GM21619 (cell line): Measurements from ENCODE around the gene RGS7.
"Not testable (repeated sequence)": the region's sequence is repeated elsewhere in the genome, so short reads cannot be mapped to it uniquely, and the experiment has no call there.

Experiments used
- ATAC-seq: cut with Tn5 transposase; IDR thresholded peaks from one replicate; pipeline ENCODE4 v1.9.1; 2021; ENCODE audit not compliant: unreplicated experiment

RGS7 gene

GRCh38 chr1:240802271-240802670, 554.7 kb downstream of the RGS7 start:
- ATAC-seq: no peak

DNA sequence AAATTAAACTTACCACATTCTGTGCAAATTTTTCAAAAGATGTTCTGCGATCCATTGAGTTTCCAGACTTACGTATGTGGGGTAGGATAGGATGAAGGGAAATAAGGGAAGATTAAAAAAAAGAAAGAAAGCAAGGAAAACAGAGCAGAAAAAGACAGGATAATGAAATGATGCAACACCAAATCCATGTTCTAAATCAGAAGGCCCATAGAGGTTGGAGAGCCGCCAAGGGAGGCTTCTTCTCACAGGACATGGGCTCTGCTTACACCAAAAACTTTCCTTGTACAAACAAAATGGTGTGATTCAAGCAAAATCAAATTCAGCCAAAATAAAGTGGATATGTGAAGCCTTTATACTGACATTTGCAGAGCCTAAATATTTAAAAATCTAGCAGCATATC, 555.6 kb downstream of the RGS7 start:
- no peak for ATAC-seq

GRCh38 chr1:240800291-240800690, 556.7 kb downstream of the RGS7 start:
- no peak for ATAC-seq

DNA sequence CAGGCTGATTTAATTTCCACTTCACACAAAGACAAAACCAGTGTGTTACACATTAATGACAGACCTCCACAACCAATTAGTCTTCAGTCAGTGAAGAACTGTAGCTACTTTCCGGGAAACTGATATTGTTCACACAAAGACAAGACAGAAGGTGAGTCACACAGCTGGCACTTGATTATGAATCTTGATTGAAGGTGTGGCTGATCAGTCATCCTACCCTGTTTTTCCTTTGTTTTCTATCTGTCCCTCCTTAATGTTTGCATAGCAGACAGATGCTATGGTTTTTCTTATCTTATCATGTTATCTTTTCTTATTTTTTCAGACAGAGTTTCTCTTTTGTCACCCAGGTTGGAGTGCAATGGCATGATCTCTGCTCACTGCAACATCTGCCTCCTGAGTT, 560.0 kb downstream of the RGS7 start:
- no peak for ATAC-seq

DNA sequence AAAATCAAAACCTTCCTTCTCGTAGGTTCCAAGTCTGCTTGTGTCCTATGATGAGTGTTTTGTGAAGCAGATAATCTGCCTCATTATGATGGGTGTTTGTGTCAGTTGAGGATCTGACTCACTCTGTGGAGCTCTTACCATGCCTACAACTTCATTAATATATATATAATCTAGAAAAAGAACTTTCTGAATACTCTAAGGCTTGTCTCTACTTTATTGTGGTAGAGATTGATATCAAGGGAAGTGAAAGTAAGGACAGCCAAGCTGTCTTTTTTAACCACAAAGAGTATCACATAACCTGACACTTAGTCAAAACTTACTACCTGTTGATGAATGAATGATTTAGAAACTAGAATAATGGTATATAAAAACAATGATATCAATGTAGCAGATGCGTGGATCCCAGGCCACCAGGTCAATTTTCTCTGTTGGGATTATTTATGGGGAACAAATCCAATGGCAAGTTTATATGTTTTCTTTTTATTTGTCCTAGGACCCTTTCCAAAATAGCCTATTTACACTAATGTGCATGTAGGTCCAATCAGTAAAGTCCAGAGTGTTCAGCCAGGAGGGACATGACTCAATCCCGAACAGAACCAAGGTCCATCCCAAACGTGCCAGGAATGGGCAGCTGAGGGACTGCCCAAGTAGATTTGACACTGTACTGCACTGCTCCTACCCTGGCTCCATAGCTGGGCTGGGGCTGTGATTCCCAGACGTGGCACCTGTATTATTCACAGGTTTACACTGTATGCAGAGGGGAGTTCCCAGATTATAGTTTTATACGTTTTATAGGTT, 562.8 kb downstream of the RGS7 start:
- peak; percentile 85 for ATAC-seq

DNA sequence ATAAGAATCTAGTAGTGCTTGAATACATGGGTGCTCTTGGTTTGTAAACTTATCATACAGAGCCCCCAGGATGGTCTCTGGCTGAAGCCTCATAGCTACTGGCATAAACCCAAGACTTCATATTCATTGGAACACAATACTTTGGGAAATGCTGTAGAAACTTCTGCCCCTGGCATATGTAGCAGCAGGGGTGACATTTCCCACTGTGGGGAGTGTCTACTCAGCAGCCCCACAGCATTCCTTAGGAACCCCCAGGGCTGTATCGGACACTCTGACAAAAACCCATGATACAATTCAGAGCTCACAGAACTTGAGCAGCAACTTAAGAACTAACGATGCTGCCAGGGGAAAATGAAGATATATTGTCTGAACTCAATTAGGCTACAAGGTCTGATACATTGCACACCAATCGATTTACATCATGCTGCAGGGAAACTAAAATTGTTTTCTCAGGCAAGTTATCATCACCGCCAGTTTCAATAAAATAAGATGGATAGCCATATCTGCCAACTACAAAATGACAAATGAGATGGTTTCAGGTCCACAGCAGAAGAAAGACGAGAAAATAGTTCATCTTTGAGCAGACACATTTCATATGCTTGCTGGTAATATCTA, 564.0 kb downstream of the RGS7 start:
- ATAC-seq: no peak

DNA sequence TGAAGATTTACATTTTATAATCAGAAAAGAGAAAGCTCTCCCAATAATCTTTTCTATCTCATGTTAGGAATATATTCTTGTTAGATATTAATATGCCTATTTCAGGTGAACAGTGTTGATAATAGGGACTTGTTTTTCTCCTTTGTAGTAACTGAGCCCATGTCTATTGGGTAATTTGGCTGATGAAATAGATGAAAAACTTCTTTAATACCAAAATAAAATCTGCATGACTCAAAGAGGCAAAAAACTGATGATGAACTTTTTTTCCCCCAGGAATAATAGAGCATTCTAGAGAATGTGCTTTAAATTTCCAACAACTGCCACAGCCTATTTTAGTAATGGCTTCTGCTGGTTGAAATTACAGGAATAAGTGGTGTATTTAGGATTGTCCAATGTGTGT, 566.1 kb downstream of the RGS7 start:
- no peak for ATAC-seq

GRCh38 chr1:240786880-240787279, 570.1 kb downstream of the RGS7 start:
- no peak for ATAC-seq

DNA sequence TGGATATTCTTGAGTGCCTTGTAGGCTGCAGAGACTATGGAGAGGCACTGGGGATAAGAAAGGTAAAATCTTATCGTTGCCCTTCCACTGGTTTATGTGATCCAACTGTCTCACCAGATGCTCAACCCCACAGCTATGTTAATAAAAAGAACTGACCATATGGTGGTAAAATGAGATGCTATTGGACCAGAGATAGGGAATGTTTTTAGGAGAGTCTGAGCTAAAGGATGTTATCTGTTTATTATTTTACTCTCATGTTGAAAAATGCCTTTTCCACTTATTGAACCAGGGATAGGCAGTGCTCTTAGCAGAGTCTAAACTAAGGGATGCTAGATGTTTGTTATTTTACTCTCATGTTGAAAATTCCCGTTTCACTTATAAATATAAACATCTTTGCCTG, 572.2 kb downstream of the RGS7 start:
- ATAC-seq: no peak

- not testable (repeated sequence) for ATAC-seq
Observed at GRCh38 chr1:240783728-240784137, 573.3 kb downstream of the RGS7 start.

GRCh38 chr1:240776237-240776636, 580.8 kb downstream of the RGS7 start:
- ATAC-seq: no peak

DNA sequence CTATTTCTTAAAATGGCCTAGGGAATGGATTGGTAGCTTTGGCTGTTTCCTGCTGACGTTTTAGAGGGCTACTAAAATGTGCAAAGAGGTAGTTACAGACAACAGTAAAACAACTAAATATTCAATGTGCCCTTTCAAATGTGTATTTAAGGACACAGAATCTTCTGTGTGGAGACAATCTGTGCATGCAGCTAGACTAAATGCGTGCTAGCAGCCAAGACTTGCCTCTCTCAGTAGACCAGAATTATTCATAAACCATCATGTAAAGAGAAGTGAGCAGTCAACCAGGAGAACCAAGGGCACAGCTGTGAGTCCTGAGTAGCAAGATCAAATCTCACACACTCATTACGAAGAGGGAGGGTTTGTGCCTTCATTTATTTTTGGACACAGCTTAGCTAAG, 584.9 kb downstream of the RGS7 start:
- ATAC-seq: no peak

DNA sequence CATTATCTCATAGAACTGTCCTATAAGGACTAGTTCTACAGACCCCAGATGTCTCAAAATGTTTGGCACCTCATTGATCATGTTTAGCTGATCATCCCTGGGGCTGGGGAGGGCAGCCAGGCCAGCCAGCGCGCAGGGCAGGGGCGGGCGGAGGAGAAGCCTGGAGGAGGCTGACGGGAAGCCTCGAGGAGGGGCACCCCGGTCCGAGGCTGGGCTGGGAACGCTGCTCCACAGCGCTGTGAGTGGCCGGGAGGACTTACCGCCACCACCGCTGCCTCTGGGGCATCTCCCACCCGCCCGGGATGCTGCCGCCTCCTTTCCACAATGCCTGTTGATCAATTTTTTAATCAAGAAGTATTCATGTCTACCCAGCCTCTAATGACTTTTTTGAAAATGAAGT, 585.6 kb downstream of the RGS7 start:
- no peak for ATAC-seq

DNA sequence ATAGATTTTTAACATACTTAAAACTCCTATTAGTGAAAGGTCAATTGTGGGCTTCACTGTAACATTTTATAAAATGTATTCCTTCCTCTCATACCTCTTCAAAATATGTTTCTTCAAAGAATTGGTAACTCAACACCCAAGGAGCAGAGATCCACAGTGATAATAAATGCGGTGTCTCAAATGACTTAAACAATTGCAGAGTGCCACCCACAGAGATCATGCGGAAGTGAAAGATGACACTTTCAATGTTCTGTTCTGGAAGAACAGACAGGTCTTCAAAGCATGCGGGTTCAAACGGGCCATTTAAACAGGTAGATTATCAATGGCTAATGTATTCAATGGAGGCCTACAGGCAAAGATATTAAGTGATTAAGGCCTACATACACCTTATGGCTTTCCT, 588.0 kb downstream of the RGS7 start:
- ATAC-seq: no peak

- ATAC-seq: no peak
Observed at GRCh38 chr1:240766831-240767230, 590.2 kb downstream of the RGS7 start.

DNA sequence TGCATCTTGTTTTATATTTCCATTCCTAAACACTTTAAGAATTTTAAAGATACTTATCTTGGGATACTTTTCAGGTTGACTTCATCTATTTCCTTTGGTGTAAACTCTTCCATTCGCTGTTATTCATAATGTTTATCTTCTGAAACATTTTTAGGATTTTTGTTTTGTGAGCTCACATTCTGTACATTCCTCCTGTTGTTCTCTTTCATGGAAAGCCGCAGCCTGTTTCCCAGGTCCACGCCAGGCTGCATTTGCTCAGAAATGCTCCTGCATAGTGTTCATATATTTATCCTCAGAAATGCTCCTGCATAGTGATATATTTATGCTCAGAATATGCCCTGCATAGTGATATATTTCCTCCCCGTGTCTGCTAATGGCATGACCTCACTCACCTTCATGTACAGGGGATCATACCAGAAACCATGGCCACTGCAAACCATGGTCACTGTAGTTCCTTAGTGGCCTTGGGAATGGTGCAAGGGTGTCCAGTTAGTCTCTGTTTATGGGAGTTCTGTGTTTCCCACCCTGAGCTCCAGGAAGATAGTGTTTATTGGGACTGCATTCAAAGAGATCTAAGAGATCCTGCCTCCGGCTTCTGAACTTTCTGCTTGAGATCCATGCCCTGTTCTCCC, 591.2 kb downstream of the RGS7 start:
- no peak for ATAC-seq

- ATAC-seq: no peak
Observed at GRCh38 chr1:240763771-240764170, 593.2 kb downstream of the RGS7 start.

- not testable (repeated sequence) for ATAC-seq
Observed at GRCh38 chr1:240763095-240763494, 593.9 kb downstream of the RGS7 start.

GRCh38 chr1:240762471-240762987, 594.5 kb downstream of the RGS7 start:
- not testable (repeated sequence) for ATAC-seq

DNA sequence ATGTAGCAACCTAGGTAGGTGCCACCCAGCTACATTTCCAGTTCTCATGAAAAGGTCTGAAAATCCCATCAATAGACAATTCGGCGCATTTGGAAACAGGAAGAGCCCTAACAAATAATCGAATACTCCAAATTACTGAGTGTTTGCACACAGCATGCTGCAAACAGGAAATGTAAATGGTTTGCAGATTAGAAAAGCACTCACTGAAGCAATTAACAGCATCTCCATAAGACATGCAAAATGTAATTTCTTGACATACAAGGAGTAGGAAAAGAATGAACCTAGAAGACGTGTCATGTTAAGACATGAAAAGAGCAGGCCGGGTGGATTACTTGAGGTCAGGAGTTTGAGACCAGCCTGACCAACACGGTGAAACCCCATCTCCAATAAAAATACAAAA, 598.2 kb downstream of the RGS7 start:
- ATAC-seq: not testable (repeated sequence)

DNA sequence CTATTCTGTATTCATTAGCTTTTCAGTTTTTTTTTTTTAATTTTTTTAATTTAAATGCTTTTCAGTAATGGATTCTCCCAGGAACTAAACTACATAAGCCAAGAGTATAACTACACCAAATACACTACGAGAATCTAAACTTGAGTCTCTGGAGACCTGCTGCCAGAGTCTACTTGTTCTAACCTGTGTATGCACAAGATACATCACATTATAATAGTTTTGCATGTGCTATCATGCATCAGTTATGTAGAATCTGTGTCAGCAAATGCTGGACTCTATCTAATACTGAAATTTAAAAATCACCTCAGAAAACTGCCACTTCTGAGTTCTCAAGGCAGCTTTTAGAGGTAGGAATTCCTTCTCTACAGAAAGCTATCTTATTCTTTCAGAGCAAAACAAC, 598.7 kb downstream of the RGS7 start:
- ATAC-seq: no peak

DNA sequence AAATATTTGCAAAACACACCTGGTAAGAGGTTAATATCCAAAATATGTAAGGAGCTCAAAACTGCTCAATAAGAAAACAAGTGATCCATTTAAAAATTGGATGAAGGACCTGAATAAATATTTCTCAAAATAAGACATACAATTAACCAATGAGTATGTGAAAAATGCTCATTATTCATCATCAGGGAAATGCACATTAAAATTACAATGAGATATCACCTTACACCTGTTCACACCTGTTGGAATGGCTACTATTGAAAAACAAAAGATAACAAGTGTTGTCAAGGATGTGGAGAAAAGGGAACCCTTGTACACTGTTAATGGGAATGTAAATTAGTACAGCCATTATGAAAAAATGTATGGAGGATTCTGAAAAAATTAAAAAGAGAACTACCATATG, 609.1 kb downstream of the RGS7 start:
- ATAC-seq: no peak
